Posterior cingulate gyrus (tissue), 11 donors: ENCODE results near the gene TRPM3.
A peak's percentile ranks its signal among the peaks of the same experiment; 100 is the strongest.

Source experiments
- DNase-seq, 10 donors: peaks; one replicate each; pipeline versions ENCODE4 v3.0.0 to v3.0.0-alpha.2; 2020 to 2021; ENCODE audit warnings: mixed read lengths in 3 of 10
- intact Hi-C: fragments of 100-400 bp; cut with DNase I; formaldehyde crosslinking; loops from one replicate; pipeline ENCODE4 v1.15.1; 2023

TRPM3 gene

GRCh38 chr9:70485273-70485858 lies 636.1 kb downstream of the TRPM3 start:
- intact Hi-C loops, result loop anchor here (2.0 to 5.0 kb wide), 2 partner anchors 67 to 143 kb away; no protein-coding TSS in a partner anchor
- DNase-seq, result no peak

GRCh38 chr9:70484232-70485130 lies 636.9 kb downstream of the TRPM3 start:
- DNase-seq, result peak in 1 of 10 donors; percentile 37

GRCh38 chr9:70481471-70481870 lies 640.0 kb downstream of the TRPM3 start:
- no peak for DNase-seq

More at GRCh38 chr9:70484232-70485130, 636.9 kb downstream of the TRPM3 start:
- intact Hi-C loops, result loop anchor here (2.0 to 5.0 kb wide), 3 partner anchors 66 to 142 kb away; no protein-coding TSS in a partner anchor

GRCh38 chr9:70480405-70480980 lies 640.9 kb downstream of the TRPM3 start:
- intact Hi-C loops, result loop anchor here (5.0 kb wide), 1 partner anchor 122 kb away; no protein-coding TSS in a partner anchor
- peak; percentile 27 to 95 (median 74) for DNase-seq

More at GRCh38 chr9:70481471-70481870, 640.0 kb downstream of the TRPM3 start:
- intact Hi-C loops, result loop anchor here (5.0 kb wide), 1 partner anchor 121 kb away; no protein-coding TSS in a partner anchor

GRCh38 chr9:70479880-70480291 lies 641.5 kb downstream of the TRPM3 start:
- intact Hi-C loops, result loop anchor here (5.0 kb wide), 1 partner anchor 122 kb away; no protein-coding TSS in a partner anchor
- no peak for DNase-seq
